Measurements from ENCODE around the gene PPP2R2D.
"Not testable (repeated sequence)": the region's sequence is repeated elsewhere in the genome, so short reads cannot be mapped to it uniquely, and the experiment has no call there.

PPP2R2D gene

DNA sequence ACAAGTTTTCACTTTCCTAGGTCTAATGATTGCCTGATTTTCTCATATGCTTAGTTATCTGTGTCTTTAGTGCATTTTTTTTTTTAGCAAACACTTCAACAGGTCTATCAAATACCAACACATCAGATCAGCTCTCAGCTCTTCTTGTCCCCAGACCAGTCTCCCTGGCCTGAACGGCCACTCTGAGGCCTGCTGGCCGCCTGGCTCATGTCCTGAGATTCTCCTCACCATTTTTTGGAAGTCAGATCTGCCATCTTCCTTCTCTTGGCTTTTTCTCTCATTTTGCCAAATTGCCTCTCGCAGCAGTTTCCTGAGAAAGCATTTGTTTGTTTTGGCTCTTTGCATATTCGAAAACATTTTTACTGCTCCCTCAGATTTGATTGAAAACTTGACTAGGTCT, 29.3 kb downstream of the PPP2R2D start:
- no peak for DNase-seq

DNA sequence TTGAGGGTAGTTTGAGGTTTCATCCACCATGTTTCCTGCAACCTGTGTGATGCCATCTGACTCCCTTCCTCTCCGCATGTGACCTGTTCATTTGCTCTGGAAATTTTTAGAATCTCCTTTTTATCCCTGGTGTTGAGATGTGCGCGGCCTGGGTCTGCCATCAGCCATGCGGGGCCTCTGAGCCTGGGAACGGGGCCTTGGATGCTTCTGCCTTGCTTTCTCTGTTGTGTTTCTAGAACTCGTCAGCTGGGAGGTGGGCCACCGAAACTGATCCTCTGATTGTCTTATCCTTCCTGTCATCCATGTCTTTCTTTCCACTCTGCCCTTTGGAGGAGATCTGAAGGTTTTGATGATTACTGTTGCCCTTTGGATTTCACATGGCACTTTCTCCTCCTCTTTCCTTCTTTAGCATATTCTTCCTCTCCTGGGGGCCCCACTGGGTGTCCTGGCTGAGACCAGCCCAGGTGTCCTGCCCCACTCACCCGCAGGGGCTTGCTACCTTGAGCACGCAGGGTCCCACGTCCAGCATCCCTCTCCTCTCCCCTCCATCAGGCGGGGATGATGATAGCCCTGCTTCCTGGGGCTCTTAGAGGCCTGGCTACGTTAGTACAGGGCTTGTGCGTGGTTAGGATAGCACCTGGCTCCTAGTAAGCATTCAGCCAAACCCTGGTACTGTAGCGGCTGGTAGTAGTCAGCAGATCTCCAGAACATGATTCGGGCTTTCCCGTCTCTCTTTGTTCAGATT, 29.9 kb downstream of the PPP2R2D start:
- DNase-seq = no peak

DNA sequence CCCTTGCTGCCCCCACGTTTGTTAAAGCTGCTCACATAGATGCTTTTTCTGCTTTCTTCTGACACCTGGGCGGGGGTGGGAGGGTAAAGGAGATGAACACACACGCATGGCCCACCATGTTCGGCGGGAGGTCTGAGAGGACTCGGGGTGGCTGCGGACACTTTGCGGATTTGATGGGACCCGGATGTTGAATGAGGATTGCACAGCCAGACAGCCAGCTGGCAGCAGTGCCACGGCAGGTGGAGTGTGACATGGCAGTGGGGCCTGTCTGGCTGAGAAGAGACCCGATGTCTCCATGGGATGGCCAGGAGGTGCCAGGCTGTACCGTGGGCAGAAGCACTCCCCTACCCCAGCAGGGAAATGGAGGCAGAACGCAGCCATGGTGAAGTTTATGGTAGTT, 31.2 kb downstream of the PPP2R2D start:
- no peak for DNase-seq

DNA sequence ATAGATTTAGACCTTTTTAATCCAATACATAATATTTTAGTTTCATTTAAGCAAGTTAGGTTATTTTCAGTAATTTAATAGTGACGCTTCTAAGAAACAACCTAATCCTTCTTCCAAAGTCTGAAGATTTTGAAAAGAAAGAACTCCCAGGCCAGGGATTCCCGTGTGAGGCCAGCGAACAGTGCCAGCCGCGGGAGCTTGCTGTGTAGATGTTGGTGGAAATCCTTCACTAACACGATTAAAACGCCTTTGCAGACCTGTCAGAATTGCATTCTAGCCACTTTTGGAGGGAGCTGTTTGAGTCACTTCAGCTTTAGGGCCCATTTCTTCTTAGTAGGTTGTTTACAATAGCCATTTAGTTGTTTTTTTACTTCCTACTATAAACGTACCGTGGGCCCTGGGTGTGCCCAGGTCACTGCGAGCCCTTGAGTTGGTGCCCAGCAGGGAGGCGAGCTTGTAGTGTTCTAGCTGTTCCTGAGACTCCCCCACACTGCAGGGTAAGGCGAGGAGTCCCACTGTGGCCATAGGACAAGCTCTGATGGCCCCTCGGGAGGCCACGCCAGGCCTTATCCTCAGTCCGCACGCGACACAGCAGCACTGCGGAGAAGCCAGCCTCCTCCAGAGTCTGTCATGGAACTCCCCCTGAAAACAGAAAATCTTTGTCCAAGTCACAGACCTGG, 32.3 kb downstream of the PPP2R2D start:
- no peak for DNase-seq

DNA sequence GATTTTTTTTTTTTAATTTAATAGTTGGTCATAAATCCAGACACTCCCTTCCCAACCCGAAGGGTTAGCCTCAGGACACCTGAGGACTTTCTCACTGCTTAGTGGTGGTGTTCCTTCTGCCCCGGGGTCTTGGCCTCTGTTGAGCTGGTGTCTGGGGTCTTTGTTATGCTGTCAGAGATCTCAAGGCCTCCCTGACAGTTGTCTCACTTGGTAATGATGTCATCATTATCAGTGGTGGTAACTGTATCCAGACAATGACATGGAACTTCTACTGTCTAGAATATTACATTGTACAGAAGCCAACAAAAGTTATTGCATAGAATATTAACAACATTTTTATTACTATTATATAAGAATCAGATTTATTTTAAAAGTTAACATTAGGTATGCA, 32.9 kb downstream of the PPP2R2D start:
- DNase-seq = no peak

DNA sequence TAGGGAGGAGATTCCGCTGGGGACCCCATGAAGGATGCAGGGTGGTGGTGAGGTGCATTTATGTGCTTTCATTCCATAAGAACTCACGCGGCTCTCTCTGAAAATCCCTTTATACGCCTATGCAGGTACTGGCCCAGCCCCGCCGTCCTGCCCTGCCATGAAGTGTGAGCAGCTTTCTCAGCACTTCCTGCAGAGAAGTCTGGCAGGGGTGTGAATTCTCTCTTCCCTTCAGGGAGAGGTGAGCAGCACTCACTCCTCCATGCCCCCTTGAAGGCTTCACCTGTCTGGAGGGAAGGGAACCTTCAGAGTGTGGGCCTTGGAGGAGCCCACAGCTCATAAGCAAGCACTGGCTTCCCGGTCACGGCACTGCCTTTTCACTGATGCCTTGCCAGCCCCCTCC, 34.0 kb downstream of the PPP2R2D start:
- DNase-seq = no peak

DNA sequence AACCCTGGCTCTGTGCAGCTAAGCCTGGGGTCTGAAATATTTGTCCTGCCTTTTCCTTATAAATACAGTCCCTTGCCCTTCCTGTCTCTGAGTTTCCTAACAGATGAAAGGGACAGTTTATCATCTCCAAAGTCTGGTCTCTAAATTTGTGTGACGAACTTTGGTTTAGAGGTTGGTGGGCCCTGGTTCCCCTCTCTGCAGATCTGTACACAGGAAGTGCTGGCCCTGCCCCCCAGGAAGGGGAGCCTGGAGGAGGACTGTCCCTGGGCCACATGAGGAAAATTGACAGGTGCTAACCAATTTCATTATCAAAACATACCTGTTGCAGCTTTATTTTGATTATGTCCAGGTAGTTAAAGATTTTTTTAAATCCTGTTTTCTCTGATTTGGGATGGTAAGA, 34.5 kb downstream of the PPP2R2D start:
- DNase-seq = no peak

DNA sequence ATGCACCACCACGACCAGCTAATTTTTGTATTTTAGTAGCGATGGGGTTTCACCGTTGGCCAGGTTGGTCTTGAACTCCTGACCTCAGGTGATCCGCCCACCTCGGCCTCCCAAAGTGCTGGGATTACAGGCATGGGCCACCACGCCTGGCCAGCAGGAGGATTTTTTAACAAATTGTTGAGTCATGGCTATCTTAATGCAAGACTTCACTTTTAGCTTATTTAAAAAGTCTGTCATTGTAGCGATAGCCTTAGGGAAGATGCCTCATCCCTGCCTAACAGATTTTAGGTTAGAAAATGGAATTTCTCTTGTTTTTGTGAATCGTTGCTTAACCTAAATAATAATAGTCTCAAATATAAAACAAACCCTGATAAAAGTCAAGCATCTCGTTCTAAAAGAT, 35.5 kb downstream of the PPP2R2D start:
- no peak for DNase-seq

DNA sequence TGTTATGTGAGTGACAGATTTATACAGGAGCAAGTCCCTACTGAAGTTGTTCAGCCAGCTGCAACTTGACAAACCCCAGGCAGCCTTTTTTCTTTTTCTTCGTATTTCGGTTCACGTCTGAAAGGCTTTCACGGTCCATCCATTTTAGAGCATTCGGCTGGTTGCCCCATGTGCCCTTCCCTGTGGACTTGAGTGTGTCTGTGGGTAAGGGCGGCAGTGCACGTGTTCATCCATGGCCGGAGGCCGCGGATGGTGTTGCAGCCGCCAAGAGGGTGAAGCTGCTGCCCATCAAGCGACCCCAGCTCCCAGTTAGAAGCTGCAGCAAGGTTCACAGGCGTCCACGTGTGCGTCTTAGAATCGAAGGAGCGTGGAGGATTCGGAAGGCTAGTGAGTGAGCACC, 35.9 kb downstream of the PPP2R2D start:
- DNase-seq = no peak

DNA sequence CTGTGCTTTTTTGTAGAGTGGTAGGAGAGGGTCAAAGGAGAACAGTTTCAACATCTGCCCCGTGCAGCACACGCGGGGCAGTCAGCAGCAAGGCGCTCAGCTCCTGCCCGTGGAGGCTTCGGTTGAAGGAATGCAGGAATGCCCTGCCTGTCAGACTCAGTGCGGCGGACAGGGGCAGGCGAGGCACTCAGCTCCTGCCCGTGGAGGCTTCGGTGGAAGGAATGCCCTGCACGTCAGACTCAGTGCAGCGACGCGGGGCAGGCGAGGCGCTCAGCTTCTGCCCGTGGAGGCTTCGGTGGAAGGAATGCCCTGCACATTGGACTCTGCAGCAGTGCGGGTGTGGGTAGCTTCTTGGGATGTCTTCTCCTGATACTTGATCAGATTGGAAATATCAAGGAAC, 37.0 kb downstream of the PPP2R2D start:
- no peak for DNase-seq

DNA sequence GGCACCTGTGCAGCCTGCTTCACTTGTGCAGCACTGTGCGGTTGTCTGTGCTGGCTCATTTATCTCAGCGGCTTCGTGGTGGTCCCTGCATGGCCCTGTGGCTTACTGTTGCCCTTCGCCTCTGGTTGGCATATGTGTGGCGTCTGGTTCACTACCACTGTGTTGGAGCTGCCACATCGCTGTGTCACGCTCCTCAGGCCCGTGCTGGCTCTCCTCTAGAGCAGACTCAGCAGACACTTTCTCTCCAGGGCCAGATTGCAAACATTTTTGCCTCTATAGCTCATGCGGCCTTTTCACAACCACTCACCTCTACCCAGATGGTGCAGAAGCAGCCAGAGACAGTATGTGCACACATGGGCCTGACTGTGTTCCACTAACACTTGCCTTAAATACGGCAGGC, 37.9 kb downstream of the PPP2R2D start:
- no peak for DNase-seq

DNA sequence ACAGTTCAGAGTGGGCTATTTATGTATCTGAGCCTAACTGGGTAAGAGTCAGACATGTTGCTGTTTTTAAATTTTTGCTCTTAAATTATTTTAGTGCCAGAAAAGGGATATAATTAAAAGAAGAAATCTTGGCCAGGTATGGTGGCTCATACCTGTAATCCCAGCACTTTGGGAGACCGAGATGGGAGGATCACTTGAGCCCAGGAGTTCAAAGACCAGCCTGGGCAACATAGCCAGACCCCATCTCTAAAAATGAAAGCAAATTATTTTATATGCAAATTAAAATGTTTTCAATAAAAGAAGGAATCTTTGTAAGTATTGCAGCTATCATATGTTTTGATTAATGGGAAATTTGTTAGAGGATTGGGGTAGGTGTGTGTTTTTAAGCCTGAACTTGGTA, 41.6 kb downstream of the PPP2R2D start:
- DNase-seq = no peak

DNA sequence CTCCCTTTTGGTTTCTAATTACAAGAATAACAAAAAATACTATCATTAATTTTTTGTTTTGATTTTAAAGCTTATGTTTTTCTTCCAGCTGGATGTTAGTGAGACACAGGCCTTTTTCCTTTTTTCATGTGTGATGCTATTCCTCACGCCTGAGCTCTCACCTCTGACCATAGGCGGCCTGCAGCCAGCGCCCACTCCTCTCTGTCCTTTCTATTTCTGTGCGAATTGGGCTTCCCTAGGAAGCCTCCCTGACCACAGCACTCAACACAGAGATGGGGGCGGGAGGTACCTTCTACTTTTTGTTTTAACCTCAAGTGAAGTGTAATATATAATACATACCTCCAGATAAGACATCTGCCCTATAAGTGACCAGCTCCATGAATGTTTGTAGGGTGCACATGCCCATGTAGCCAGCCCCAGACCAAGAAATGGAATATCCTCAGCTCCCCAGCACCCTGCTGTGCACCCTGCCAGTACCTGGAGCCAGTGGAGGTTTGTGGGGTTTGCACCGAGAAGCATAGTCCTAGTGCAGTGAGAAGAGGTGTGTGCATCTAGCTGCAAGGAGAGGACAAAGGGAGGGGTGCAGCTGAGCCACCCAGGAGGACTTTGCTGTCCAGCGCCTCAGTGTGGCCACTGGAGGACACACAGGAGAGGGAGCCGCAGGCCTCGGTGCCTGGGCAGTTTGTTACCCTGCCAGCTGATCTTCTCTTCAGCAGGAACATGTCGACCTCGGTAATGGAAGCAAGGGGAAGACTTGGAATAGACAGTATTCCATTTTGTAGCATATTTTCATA, 42.4 kb downstream of the PPP2R2D start:
- peak in 2 of 3 donors; percentile 28 to 54 for DNase-seq

DNA sequence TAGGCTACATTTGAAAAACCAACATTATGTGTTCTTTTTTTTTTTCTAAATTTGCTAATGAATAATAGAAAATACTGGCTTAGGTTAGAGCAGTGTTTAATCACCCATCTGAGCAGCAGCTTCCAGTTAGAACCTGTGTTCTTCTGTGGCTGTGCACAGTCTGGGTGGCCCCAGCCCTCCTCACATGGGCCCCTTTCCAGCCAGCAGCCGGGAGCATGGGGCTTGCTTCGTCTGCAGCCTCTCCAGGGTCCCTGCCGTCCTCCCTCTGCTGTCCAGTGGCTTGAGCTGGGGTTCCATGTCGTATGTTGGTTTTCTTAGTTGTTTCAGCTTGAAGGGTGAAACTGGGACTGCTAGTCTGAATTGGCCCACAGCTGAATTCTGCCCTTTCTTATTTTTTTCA, 43.6 kb downstream of the PPP2R2D start:
- DNase-seq = no peak

DNA sequence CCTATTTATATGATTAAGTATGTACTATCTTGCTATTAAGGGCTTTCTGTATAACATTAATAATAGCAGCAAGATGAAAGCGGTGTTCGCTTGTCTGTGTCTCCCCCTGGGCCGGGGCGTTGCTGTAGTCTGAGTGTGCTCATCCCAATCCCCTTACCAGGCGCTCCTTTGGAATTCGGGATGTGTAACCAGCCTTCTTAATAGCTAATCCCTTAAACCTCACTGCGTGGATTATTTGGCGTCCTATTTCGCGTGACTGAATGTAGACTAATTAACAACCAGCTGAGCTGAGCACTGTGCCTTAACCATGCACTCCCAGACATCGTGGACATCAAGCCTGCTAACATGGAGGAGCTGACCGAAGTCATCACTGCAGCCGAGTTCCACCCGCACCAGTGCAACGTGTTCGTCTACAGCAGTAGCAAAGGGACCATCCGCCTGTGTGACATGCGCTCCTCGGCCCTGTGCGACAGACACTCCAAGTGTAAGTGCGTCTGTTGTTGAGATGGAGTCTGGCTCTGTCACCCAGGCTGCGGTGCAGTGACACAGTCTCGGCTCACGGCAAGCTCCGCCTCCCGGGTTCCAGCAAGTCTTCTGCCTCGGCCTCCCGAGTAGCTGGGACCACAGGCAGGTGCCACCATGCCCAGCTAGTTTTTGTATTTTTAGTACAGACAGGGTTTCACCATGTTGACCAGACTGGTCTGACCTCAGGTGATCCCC, 44.3 kb downstream of the PPP2R2D start:
- DNase-seq = no peak

DNA sequence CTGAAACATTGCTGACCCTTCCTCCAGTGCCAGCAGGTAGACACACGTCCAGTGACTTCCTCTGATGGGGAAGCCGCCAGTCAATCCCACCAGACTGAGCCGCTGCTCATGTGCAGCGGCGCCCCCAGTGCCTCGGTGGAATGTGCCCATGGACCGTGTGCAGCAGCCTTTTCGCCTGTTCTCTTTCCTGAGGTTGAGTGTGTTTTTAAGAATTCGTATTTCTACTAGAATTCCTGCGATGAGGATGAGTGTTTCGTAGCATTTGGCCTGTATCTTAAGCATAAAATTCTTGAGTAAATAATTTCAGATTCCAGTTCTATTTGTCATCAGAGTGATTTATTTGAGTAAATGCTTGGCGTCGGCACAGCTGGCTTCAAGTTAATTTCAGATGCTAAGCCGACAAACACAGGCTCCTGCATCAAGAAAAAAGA, 45.5 kb downstream of the PPP2R2D start:
- DNase-seq = no peak

DNA sequence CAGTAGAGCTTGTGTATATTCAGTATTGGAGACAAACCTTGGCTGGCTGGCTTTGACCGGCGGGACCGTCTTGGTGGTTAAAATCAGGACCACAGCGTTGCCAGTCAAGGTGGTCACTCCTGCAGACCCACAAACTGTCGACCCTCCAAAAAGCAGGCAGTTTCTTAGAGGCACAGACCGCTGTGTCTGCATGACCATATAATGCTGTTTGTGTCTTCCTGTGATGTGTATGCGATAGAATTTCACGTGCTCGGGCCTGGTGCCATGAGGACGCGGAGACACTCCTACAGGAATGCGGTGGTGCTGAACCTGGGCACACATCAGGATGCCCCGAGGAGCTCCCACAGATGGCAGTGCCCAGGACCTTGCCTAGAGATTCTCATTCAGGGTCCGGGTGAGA, 46.1 kb downstream of the PPP2R2D start:
- no peak for DNase-seq

DNA sequence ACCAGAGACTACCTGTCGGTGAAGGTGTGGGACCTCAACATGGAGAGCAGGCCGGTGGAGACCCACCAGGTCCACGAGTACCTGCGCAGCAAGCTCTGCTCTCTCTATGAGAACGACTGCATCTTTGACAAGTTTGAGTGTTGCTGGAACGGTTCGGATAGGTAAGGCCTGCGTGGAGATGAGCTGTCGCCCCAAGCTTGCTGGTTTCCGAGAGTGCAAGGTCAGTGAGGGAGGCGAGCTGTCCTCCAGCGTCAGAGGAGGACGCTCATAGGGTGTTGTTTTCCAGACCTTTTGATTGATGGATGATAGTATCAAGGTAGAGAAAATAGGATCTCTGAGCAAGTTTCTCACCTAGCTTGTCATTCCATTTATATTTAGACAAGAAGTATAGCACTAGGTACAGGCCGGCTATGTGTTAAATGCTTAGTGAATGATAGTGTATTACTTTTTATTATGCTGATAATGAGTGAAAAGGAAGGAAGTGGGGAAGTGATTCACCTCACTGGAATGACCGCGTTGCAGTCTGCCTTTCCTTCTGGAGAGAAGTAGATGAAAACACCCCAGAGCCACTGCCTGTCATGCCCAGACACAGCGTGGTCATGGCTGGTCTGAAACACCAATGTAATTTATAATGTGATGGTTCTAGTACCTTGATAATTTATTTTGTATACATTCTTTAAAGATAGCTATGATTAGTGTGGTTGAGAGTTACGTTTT, 47.0 kb downstream of the PPP2R2D start:
- no peak for DNase-seq

DNA sequence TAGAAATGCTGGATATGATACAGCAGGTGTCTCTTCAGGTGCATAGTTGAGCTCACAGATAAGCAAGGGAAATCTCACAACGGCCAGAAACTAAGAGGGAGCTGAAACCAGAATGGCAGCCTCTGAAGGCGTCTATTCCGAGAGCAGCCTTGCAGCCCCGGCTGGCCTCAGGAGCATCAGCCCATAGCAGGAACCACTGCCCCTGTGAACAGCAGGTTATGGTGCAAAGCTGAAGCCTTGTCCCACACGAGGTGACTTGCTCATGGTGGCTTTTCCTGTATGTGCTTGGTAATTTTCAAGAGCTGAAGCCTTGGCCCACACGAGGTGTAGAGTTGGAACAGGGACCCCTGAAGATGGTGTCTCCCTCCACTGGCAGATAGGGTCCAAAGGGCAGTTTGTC, 47.7 kb downstream of the PPP2R2D start:
- no peak for DNase-seq

DNA sequence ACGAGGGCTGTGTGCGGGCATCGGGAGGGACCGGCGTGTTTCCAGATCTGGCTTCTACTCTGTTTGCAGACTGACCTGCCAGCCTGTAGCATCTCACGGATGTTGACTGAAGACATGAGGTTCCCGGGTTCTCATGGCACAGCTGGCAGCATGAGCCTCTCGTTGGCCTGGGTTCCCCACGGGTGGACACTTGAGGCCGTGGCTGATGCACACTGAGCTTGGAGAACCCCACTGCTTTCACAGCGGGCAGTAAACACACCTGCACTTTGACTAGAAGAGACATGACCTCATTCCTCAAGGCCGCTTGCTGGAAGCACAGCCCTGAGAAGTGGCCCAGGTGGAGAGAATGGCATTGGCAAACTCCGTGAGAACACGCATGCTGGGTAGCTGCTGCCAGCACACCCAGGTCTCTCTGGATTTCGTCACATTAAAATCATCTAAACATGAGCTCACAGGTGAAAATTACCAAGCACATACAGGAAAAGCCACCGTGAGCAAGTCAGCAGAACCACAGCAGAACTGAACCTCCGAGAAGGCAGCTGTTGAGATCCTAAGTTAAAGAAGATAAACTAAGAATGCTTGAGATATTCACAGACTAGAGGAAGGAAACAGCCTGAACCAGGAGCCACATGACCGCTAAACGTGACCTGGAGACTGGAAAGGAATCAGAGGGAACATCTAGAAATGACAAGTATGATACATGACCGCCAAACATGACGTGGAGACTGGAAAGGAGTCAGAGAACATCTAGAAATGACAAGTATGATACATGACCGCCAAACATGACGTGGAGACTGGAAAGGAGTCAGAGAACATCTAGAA, 48.4 kb downstream of the PPP2R2D start:
- no peak for DNase-seq

DNA sequence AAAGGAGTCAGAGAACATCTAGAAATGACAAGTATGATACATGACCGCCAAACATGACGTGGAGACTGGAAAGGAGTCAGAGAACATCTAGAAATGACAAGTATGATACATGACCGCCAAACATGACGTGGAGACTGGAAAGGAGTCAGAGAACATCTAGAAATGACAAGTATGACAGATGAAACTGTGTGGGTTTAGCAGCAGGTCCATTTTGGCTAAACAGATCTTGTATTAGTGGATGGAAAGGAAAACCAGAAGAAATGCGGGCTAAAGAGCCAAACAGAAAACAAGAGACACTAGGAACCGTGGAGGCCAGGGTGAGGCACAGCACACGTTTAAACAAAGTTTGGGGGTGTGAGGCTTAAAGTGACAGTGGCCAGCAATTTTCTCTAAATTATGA, 49.1 kb downstream of the PPP2R2D start:
- not testable (repeated sequence) for DNase-seq

All from suppressor macrophage treated with lipopolysaccharide for 1 hour (primary cell).